Parietal lobe (tissue), 1 donor: ENCODE measurements around the gene PHF14. TPM values are rescaled to one million over a fixed set of nuclear protein-coding genes. Genes with fewer than 3 reads are reported as not detected.

ENCODE experiments used
- total RNA-seq: library from RNA; depleted of rRNA; stranded (reverse); fragments of >200 nt; gene quantifications from one replicate; pipeline ENCODE4 v1.2.3, GENCODE V29; 2014

PHF14 gene, protein sequence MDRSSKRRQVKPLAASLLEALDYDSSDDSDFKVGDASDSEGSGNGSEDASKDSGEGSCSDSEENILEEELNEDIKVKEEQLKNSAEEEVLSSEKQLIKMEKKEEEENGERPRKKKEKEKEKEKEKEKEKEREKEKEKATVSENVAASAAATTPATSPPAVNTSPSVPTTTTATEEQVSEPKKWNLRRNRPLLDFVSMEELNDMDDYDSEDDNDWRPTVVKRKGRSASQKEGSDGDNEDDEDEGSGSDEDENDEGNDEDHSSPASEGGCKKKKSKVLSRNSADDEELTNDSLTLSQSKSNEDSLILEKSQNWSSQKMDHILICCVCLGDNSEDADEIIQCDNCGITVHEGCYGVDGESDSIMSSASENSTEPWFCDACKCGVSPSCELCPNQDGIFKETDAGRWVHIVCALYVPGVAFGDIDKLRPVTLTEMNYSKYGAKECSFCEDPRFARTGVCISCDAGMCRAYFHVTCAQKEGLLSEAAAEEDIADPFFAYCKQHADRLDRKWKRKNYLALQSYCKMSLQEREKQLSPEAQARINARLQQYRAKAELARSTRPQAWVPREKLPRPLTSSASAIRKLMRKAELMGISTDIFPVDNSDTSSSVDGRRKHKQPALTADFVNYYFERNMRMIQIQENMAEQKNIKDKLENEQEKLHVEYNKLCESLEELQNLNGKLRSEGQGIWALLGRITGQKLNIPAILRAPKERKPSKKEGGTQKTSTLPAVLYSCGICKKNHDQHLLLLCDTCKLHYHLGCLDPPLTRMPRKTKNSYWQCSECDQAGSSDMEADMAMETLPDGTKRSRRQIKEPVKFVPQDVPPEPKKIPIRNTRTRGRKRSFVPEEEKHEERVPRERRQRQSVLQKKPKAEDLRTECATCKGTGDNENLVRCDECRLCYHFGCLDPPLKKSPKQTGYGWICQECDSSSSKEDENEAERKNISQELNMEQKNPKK
- 326 TPM for total RNA-seq

GRCh38 chr7:10973061-10973941 is at the start of gene PHF14:
PHF14 (plus strand) TSS chr7:10973872; CDS start chr7:10974324, 452 bp downstream.

